Activated CD4-positive, alpha-beta T cell treated with anti-CD3 and anti-CD28 coated beads, Interleukin-2, amount 10 ng/mL, durations not matched to agents 7 days and 5 days (primary cell): ENCODE measurements around the gene TRERF1. TPM values are rescaled to one million over a fixed set of nuclear protein-coding genes. Genes with fewer than 3 reads are reported as not detected.

Experiments
- CTCF ChIA-PET: fragments of 350-600 bp; sonication (Branson Sonifier 250); formaldehyde crosslinking; loops from one replicate; lab custom pipeline; 2021; ENCODE audit warnings: antibody characterized with exemption; lab: Charles Lee
- POLR2A ChIA-PET: fragments of 350-600 bp; sonication (Branson Sonifier 250); formaldehyde crosslinking; loops from one replicate; lab custom pipeline; 2021; ENCODE audit warnings: antibody characterized with exemption; lab: Charles Lee
- DNase-seq: peaks from one replicate; pipeline ENCODE4 v3.0.0-alpha.2; 2020
- H3K27ac Mint-ChIP-seq: one replicate; pipeline ENCODE4 v1.8.0; 2021; ENCODE audit warnings: mild to moderate bottlenecking, moderate library complexity, mixed read lengths
- H3K27me3 Mint-ChIP-seq: one replicate; pipeline ENCODE4 v1.8.0; 2021; ENCODE audit warnings: mixed read lengths
- H3K36me3 Mint-ChIP-seq: one replicate; pipeline ENCODE4 v1.8.0; 2021; ENCODE audit warnings: low read depth, mixed read lengths
- H3K4me1 Mint-ChIP-seq: one replicate; pipeline ENCODE4 v1.8.0; 2021; ENCODE audit warnings: mixed read lengths
- H3K4me3 Mint-ChIP-seq: one replicate; pipeline ENCODE4 v1.8.0; 2021; ENCODE audit warnings: mild to moderate bottlenecking, moderate library complexity, mixed read lengths
- H3K9me3 Mint-ChIP-seq: one replicate; pipeline ENCODE4 v1.8.0; 2021; ENCODE audit warnings: mixed read lengths
- total RNA-seq, 2 experiments: library from RNA; stranded (reverse); gene quantifications; one replicate each; pipeline ENCODE4 v1.2.3, GENCODE V29; 2021

TRERF1 gene
- total RNA-seq, 2 experiments from 2014 or later = 18.6 to 20.3 TPM

- ChIA-PET CTCF (interaction anchor here (1.1 to 1.2 kb wide), 2 partner anchors 12 to 19 kb away, joined by 3 read pairs; no protein-coding TSS in a partner anchor), POLR2A (no interaction called here)
- H3K36me3 Mint-ChIP-seq = peaks cover 19% of the 10 kb centered on the region
- no peaks in the 10 kb centered on the region for H3K9me3 Mint-ChIP-seq
- H3K27ac Mint-ChIP-seq = no peak overlapping the region
- peaks cover 52% of the 10 kb centered on the region for H3K4me1 Mint-ChIP-seq
- no peaks in the 10 kb centered on the region for H3K27me3 Mint-ChIP-seq
- DNase-seq = no peak
- H3K4me3 Mint-ChIP-seq = no peak overlapping the region
Measured at GRCh38 chr6:42411406-42411805, 40.3 kb downstream of the TRERF1 start.

GRCh38 chr6:42410861-42411260, 40.9 kb downstream of the TRERF1 start:
- no peak for DNase-seq
- Mint-ChIP-seq H3K27ac (no peak overlapping the region), H3K9me3 (no peaks in the 10 kb centered on the region), H3K36me3 (peaks cover 21% of the 10 kb centered on the region), H3K27me3 (no peaks in the 10 kb centered on the region), H3K4me1 (peaks cover 53% of the 10 kb centered on the region), H3K4me3 (no peak overlapping the region)
- CTCF ChIA-PET = interaction anchor here (1.1 to 1.2 kb wide), 2 partner anchors 13 to 18 kb away, joined by 3 read pairs; no protein-coding TSS in a partner anchor
- POLR2A ChIA-PET = no interaction called here

GRCh38 chr6:42409581-42409980, 42.1 kb downstream of the TRERF1 start:
- no peaks in the 10 kb centered on the region for H3K27me3 Mint-ChIP-seq
- peaks cover 23% of the 10 kb centered on the region for H3K36me3 Mint-ChIP-seq
- ChIA-PET CTCF (no interaction called here), POLR2A (no interaction called here)
- no peak overlapping the region for H3K4me3 Mint-ChIP-seq
- no peak for DNase-seq
- H3K9me3 Mint-ChIP-seq = no peaks in the 10 kb centered on the region
- peaks cover 56% of the 10 kb centered on the region for H3K4me1 Mint-ChIP-seq
- H3K27ac Mint-ChIP-seq = peak overlapping the region; percentile 57

- DNase-seq = no peak
- peaks cover 65% of the 10 kb centered on the region for H3K4me1 Mint-ChIP-seq
- no peaks in the 10 kb centered on the region for H3K9me3 Mint-ChIP-seq
- CTCF ChIA-PET = interaction anchor here (0.6 to 1.4 kb wide), 4 partner anchors 8 to 183 kb away, joined by 3 read pairs; no protein-coding TSS in a partner anchor
- no peak overlapping the region for H3K4me3 Mint-ChIP-seq
- H3K36me3 Mint-ChIP-seq = peaks cover 22% of the 10 kb centered on the region
- peak overlapping the region; percentile 27 for H3K27ac Mint-ChIP-seq
- H3K27me3 Mint-ChIP-seq = no peaks in the 10 kb centered on the region
- POLR2A ChIA-PET = no interaction called here
Measured at GRCh38 chr6:42407379-42407778, 44.3 kb downstream of the TRERF1 start.

GRCh38 chr6:42406306-42407280, 45.1 kb downstream of the TRERF1 start:
- Mint-ChIP-seq H3K4me3 (no peak overlapping the region), H3K9me3 (no peaks in the 10 kb centered on the region), H3K4me1 (peaks cover 70% of the 10 kb centered on the region), H3K27me3 (no peaks in the 10 kb centered on the region), H3K27ac (peak overlapping the region; percentile 7), H3K36me3 (peaks cover 19% of the 10 kb centered on the region)
- no peak for DNase-seq
- ChIA-PET POLR2A (no interaction called here), CTCF (interaction anchor here (0.6 to 1.4 kb wide), 5 partner anchors 7 to 113 kb away, joined by 3 to 4 read pairs (median 3); no protein-coding TSS in a partner anchor)

GRCh38 chr6:42405021-42405420, 46.7 kb downstream of the TRERF1 start:
- CTCF ChIA-PET = interaction anchor here (0.5 to 4.5 kb wide), 5 partner anchors 8 to 26 kb away, joined by 3 to 44 read pairs (median 3); no protein-coding TSS in a partner anchor
- no peak overlapping the region for H3K4me3 Mint-ChIP-seq
- peaks cover 67% of the 10 kb centered on the region for H3K4me1 Mint-ChIP-seq
- DNase-seq = no peak
- H3K9me3 Mint-ChIP-seq = no peaks in the 10 kb centered on the region
- H3K27ac Mint-ChIP-seq = peak overlapping the region; percentile 38
- H3K27me3 Mint-ChIP-seq = no peaks in the 10 kb centered on the region
- POLR2A ChIA-PET = no interaction called here
- H3K36me3 Mint-ChIP-seq = peaks cover 12% of the 10 kb centered on the region

GRCh38 chr6:42404484-42404883, 47.2 kb downstream of the TRERF1 start:
- Mint-ChIP-seq H3K4me1 (peaks cover 63% of the 10 kb centered on the region), H3K36me3 (peaks cover 13% of the 10 kb centered on the region), H3K4me3 (peak overlapping the region; percentile 13), H3K27me3 (no peaks in the 10 kb centered on the region), H3K27ac (peak overlapping the region; percentile 83), H3K9me3 (no peaks in the 10 kb centered on the region)
- no peak for DNase-seq
- POLR2A ChIA-PET = no interaction called here
- CTCF ChIA-PET = interaction anchor here (0.9 to 4.5 kb wide), 6 partner anchors 8 to 39 kb away, joined by 3 to 44 read pairs (median 4); no protein-coding TSS in a partner anchor

- H3K9me3 Mint-ChIP-seq = no peaks in the 10 kb centered on the region
- POLR2A ChIA-PET = no interaction called here
- no peaks in the 10 kb centered on the region for H3K27me3 Mint-ChIP-seq
- CTCF ChIA-PET = interaction anchor here (0.9 to 4.5 kb wide), 7 partner anchors 9 to 144 kb away, joined by 3 to 44 read pairs (median 3); no protein-coding TSS in a partner anchor
- peaks cover 14% of the 10 kb centered on the region for H3K36me3 Mint-ChIP-seq
- H3K27ac Mint-ChIP-seq = peak overlapping the region; percentile 83
- H3K4me3 Mint-ChIP-seq = no peak overlapping the region
- DNase-seq = no peak
- peaks cover 62% of the 10 kb centered on the region for H3K4me1 Mint-ChIP-seq
Measured at GRCh38 chr6:42403831-42404230, 47.9 kb downstream of the TRERF1 start.

- Mint-ChIP-seq H3K4me1 (peaks cover 66% of the 10 kb centered on the region), H3K36me3 (peaks cover 18% of the 10 kb centered on the region), H3K9me3 (no peaks in the 10 kb centered on the region), H3K27ac (peak overlapping the region; percentile 83), H3K27me3 (no peaks in the 10 kb centered on the region), H3K4me3 (no peak overlapping the region)
- POLR2A ChIA-PET = no interaction called here
- no peak for DNase-seq
- CTCF ChIA-PET = interaction anchor here (0.9 to 4.5 kb wide), 7 partner anchors 10 to 144 kb away, joined by 3 to 44 read pairs (median 3); no protein-coding TSS in a partner anchor
Measured at GRCh38 chr6:42403421-42403820, 48.3 kb downstream of the TRERF1 start.

GRCh38 chr6:42402184-42402583, 49.5 kb downstream of the TRERF1 start:
- H3K36me3 Mint-ChIP-seq = peaks cover 18% of the 10 kb centered on the region
- peak overlapping the region; percentile 47 for H3K27ac Mint-ChIP-seq
- no peaks in the 10 kb centered on the region for H3K9me3 Mint-ChIP-seq
- H3K27me3 Mint-ChIP-seq = no peaks in the 10 kb centered on the region
- H3K4me3 Mint-ChIP-seq = no peak overlapping the region
- ChIA-PET CTCF (interaction anchor here (1.1 to 4.5 kb wide), 2 partner anchors 12 to 22 kb away, joined by 3 to 44 read pairs; no protein-coding TSS in a partner anchor), POLR2A (no interaction called here)
- peaks cover 61% of the 10 kb centered on the region for H3K4me1 Mint-ChIP-seq
- DNase-seq = peak; percentile 44

GRCh38 chr6:42401613-42401951, 50.1 kb downstream of the TRERF1 start:
- DNase-seq = no peak
- POLR2A ChIA-PET = no interaction called here
- Mint-ChIP-seq H3K36me3 (peaks cover 18% of the 10 kb centered on the region), H3K27me3 (no peaks in the 10 kb centered on the region), H3K4me3 (no peak overlapping the region), H3K27ac (no peak overlapping the region), H3K9me3 (no peaks in the 10 kb centered on the region), H3K4me1 (peaks cover 58% of the 10 kb centered on the region)
- CTCF ChIA-PET = interaction anchor here (4.5 kb wide), 1 partner anchor 12 kb away, joined by 44 read pairs; no protein-coding TSS in a partner anchor

GRCh38 chr6:42400886-42401612, 50.7 kb downstream of the TRERF1 start:
- ChIA-PET POLR2A (no interaction called here), CTCF (interaction anchor here (4.5 kb wide), 1 partner anchor 11 kb away, joined by 44 read pairs; no protein-coding TSS in a partner anchor)
- Mint-ChIP-seq H3K9me3 (no peaks in the 10 kb centered on the region), H3K36me3 (peaks cover 16% of the 10 kb centered on the region), H3K27me3 (no peaks in the 10 kb centered on the region), H3K4me1 (peaks cover 55% of the 10 kb centered on the region), H3K4me3 (no peak overlapping the region), H3K27ac (no peak overlapping the region)
- DNase-seq = no peak
